GM18868 (cell line): Measurements from ENCODE around the gene POU4F3.

Experiments used
- ATAC-seq: cut with Tn5 transposase; IDR thresholded peaks from one replicate; pipeline ENCODE4 v1.9.1; 2021; ENCODE audit warnings: mild to moderate bottlenecking, moderate library complexity; ENCODE audit not compliant: unreplicated experiment

POU4F3 gene

GRCh38 chr5:146339715-146340259, 1.1 kb downstream of the POU4F3 start:
- ATAC-seq: no peak

- no peak for ATAC-seq
Measured at GRCh38 chr5:146340260-146341081, 1.8 kb downstream of the POU4F3 start.

GRCh38 chr5:146341854-146342253, 3.2 kb downstream of the POU4F3 start:
- ATAC-seq: no peak

GRCh38 chr5:146342519-146342881, 3.9 kb downstream of the POU4F3 start:
- ATAC-seq: no peak

GRCh38 chr5:146342882-146343865, 4.5 kb downstream of the POU4F3 start:
- no peak for ATAC-seq

- ATAC-seq: no peak
Measured at GRCh38 chr5:146344155-146345118, 5.8 kb downstream of the POU4F3 start.

GRCh38 chr5:146345240-146345577, 6.6 kb downstream of the POU4F3 start:
- ATAC-seq: no peak

GRCh38 chr5:146345578-146346366, 7.1 kb downstream of the POU4F3 start:
- ATAC-seq: no peak

- no peak for ATAC-seq
Measured at GRCh38 chr5:146357126-146357525, 18.5 kb downstream of the POU4F3 start.

GRCh38 chr5:146359836-146360235, 21.2 kb downstream of the POU4F3 start:
- ATAC-seq: no peak

GRCh38 chr5:146363161-146363874, 24.7 kb downstream of the POU4F3 start:
- no peak for ATAC-seq

- no peak for ATAC-seq
Measured at GRCh38 chr5:146365618-146366017, 27.0 kb downstream of the POU4F3 start.

- no peak for ATAC-seq
Measured at GRCh38 chr5:146366904-146367303, 28.3 kb downstream of the POU4F3 start.

- ATAC-seq: no peak
Measured at GRCh38 chr5:146368137-146368536, 29.5 kb downstream of the POU4F3 start.

GRCh38 chr5:146369691-146370090, 31.1 kb downstream of the POU4F3 start:
- ATAC-seq: no peak

GRCh38 chr5:146376821-146377220, 38.2 kb downstream of the POU4F3 start:
- ATAC-seq: no peak

- no peak for ATAC-seq
Measured at GRCh38 chr5:146378986-146379385, 40.3 kb downstream of the POU4F3 start.

- no peak for ATAC-seq
Measured at GRCh38 chr5:146380714-146381113, 42.1 kb downstream of the POU4F3 start.

- no peak for ATAC-seq
Measured at GRCh38 chr5:146388386-146388785, 49.7 kb downstream of the POU4F3 start.
